Naive thymus-derived CD4-positive, alpha-beta T cell (primary cell): Measurements from ENCODE around the gene TMEM229B. TPM values are rescaled to one million over a fixed set of nuclear protein-coding genes. Genes with fewer than 3 reads are reported as not detected.

Experiments
- ATAC-seq: fragments of 150-1000 bp; cut with Tn5 transposase; 2 replicates; pipeline ENCODE4 v1.10.0; 2021; ENCODE audit warnings: mild to moderate bottlenecking, moderate library complexity
- CTCF ChIA-PET: fragments of 350-600 bp; sonication (Branson Sonifier 250); formaldehyde crosslinking; loops from one replicate; lab custom pipeline; 2021; ENCODE audit warnings: antibody characterized with exemption; lab: Charles Lee
- POLR2A ChIA-PET: fragments of 350-600 bp; sonication (Branson Sonifier 250); formaldehyde crosslinking; loops from one replicate; lab custom pipeline; 2021; ENCODE audit warnings: antibody characterized with exemption, inconsistent platforms; lab: Charles Lee
- DNase-seq, 9 donors: peaks; one replicate each; pipeline versions ENCODE4 v3.0.0 to v3.0.0-alpha.2; 2020 to 2022; ENCODE audit warnings: mixed read lengths in 1 of 9
- H3K27ac ChIP-seq: one replicate; pipeline ENCODE4 v1.7.0; 2013; ENCODE audit warnings: mild to moderate bottlenecking, low read depth, low read length, moderate library complexity
- H3K27me3 ChIP-seq, 2 donors: one replicate each; pipeline ENCODE4 v1.7.0; 2013; ENCODE audit warnings: low read length in 2 of 2, mild to moderate bottlenecking in 2 of 2, moderate library complexity in 2 of 2; ENCODE audit not compliant: control insufficient read depth in 2 of 2, insufficient read depth in 2 of 2
- H3K36me3 ChIP-seq, 3 experiments: 1 replicate in 2 of 3; 2 replicates in 1 of 3; pipeline ENCODE4 v1.7.0; 2013; ENCODE audit warnings: low read length in 3 of 3, mild to moderate bottlenecking in 3 of 3, moderate library complexity in 1 of 3; ENCODE audit not compliant: insufficient read depth in 3 of 3, control insufficient read depth in 2 of 3
- H3K4me1 ChIP-seq, 2 donors: one replicate each; pipeline ENCODE4 v1.7.0; 2013; ENCODE audit warnings: low read length in 2 of 2, mild to moderate bottlenecking in 2 of 2, moderate library complexity in 1 of 2; ENCODE audit not compliant: control insufficient read depth in 2 of 2, insufficient read depth in 2 of 2
- H3K4me3 ChIP-seq: 2 replicates; pipeline ENCODE4 v1.7.0; 2013; ENCODE audit warnings: mild to moderate bottlenecking, low read length
- H3K9me3 ChIP-seq, 3 experiments: 1 replicate in 2 of 3; 2 replicates in 1 of 3; pipeline ENCODE4 v1.7.0; 2013; ENCODE audit warnings: low read length in 3 of 3; ENCODE audit not compliant: control insufficient read depth in 2 of 3
- H3K27ac Mint-ChIP-seq, 9 donors: one replicate each; pipeline ENCODE4 v1.8.0; 2020 to 2022; ENCODE audit warnings: mixed read lengths in 9 of 9, mild to moderate bottlenecking in 8 of 9, moderate library complexity in 5 of 9, inconsistent platforms in 2 of 9
- H3K27me3 Mint-ChIP-seq, 5 donors: one replicate each; pipeline ENCODE4 v1.8.0; 2021 to 2022; ENCODE audit warnings: mixed read lengths in 5 of 5, mild to moderate bottlenecking in 1 of 5
- H3K36me3 Mint-ChIP-seq, 5 donors: one replicate each; pipeline ENCODE4 v1.8.0; 2020 to 2022; ENCODE audit warnings: mixed read lengths in 5 of 5, mild to moderate bottlenecking in 3 of 5, inconsistent platforms in 1 of 5
- H3K4me1 Mint-ChIP-seq, 7 donors: one replicate each; pipeline ENCODE4 v1.8.0; 2020 to 2022; ENCODE audit warnings: mixed read lengths in 7 of 7, mild to moderate bottlenecking in 3 of 7, inconsistent platforms in 1 of 7
- H3K4me3 Mint-ChIP-seq, 10 donors: one replicate each; pipeline ENCODE4 v1.8.0; 2020 to 2022; ENCODE audit warnings: mild to moderate bottlenecking in 10 of 10, mixed read lengths in 10 of 10, moderate library complexity in 6 of 10, inconsistent platforms in 2 of 10
- H3K9me3 Mint-ChIP-seq, 11 donors: one replicate each; pipeline ENCODE4 v1.8.0; 2020 to 2022; ENCODE audit warnings: mixed read lengths in 11 of 11, mild to moderate bottlenecking in 4 of 11, inconsistent platforms in 1 of 11, moderate library complexity in 1 of 11
- intact Hi-C, 2 donors: fragments of 100-400 bp; cut with micrococcal nuclease; formaldehyde crosslinking; loops; one replicate each; pipeline ENCODE4 v1.15.1; 2023
- polyA plus RNA-seq, 2 donors: library from polyadenylated mRNA; unstranded; fragments of 300-500 nt; fragmentation: Illumina TruSeq; gene quantifications; one replicate each; pipeline ENCODE4 v1.2.3, GENCODE V29; 2021
- total RNA-seq, 6 experiments: library from RNA in 5 of 6; stranded (reverse) in 5 of 6; gene quantifications; 1 replicate in 5 of 6; 2 replicates in 1 of 6; pipeline ENCODE4 v1.2.3 and lab custom pipeline; 2021 to 2026

The TMEM229B gene
- total and polyA plus RNA-seq, 7 experiments from 2014 or later = 19.1 to 32.2 (median 30.6) TPM

DNA sequence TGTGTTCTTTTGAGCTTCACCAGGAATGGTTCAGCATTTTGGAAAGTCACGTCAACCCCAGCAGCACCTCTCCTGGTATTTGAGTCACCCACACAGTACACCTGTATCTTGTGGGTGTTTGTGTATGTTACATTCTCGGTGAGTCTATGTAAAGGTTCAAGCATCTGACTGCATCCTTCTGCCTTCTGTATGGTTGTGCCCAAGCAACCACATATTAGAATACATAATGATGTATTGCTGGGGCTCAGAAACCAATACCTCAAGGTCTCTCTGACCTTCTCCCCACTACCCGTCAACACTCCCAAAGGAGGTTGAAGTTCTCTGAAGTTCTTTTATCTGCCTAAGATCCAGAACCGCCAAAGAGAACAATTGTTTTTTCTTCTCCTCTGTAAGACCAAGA, 9.2 kb upstream of the TMEM229B start:
- H3K27ac Mint-ChIP-seq = peak overlapping the region in 4 of 9 donors; percentile 28 to 67 (median 38)
- Histone ChIP-seq H3K36me3 (no peaks in the 10 kb centered on the region), H3K4me1 (peaks cover 0 to 10% of the 10 kb centered on the region in 2 donors), H3K4me3 (no peak overlapping the region), H3K27ac (no peak overlapping the region), H3K9me3 (peaks cover 0 to 15% (median 13%) of the 10 kb centered on the region in 3 experiments), H3K27me3 (no peaks in the 10 kb centered on the region)
- DNase-seq (no peak), ATAC-seq (no peak)
- intact Hi-C loops = no loop called here
- CTCF ChIA-PET = no interaction called here
- H3K4me3 Mint-ChIP-seq = peak overlapping the region in 1 of 10 donors; percentile 25
- peaks cover 5 to 12% (median 9%) of the 10 kb centered on the region in 7 donors for H3K4me1 Mint-ChIP-seq
- peaks cover 3 to 16% (median 14%) of the 10 kb centered on the region in 5 donors for H3K36me3 Mint-ChIP-seq
- POLR2A ChIA-PET = no interaction called here
- peaks cover 0 to 19% (median 7%) of the 10 kb centered on the region in 11 donors for H3K9me3 Mint-ChIP-seq
- peaks cover 0 to 17% (median 0%) of the 10 kb centered on the region in 5 donors for H3K27me3 Mint-ChIP-seq

DNA sequence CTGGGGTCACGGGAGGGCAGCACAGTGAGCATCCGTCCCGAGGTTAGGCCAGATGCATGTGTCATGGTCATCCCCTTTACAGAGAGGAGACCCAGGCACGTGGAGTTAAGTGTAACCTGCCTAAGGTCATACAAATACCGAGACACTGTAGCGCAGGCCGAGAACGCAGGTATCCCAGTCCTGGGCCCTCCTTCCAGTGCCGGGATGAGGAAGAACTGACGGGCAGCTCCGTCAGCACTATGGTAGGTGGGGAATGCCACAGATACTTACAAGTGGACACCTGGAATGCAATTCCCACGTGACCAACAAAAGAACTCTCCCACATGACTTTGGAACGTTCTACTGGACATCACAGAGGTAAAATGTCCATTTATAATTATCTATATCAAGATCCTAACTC, 8.7 kb upstream of the TMEM229B start:
- ATAC-seq = no peak
- Histone ChIP-seq H3K27me3 (no peaks in the 10 kb centered on the region), H3K27ac (no peak overlapping the region), H3K4me3 (no peak overlapping the region), H3K36me3 (no peaks in the 10 kb centered on the region), H3K9me3 (peaks cover 0 to 15% (median 13%) of the 10 kb centered on the region in 3 experiments), H3K4me1 (peaks cover 0 to 10% of the 10 kb centered on the region in 2 donors)
- Mint-ChIP-seq H3K27ac (peak overlapping the region in 2 of 9 donors; percentile 12 to 44), H3K9me3 (peaks cover 0 to 22% (median 9%) of the 10 kb centered on the region in 11 donors), H3K36me3 (peaks cover 6 to 18% (median 14%) of the 10 kb centered on the region in 5 donors), H3K27me3 (peaks cover 0 to 17% (median 0%) of the 10 kb centered on the region in 5 donors), H3K4me1 (peaks cover 5 to 14% (median 11%) of the 10 kb centered on the region in 7 donors), H3K4me3 (peak overlapping the region in 1 of 10 donors; percentile 25)
- no peak for DNase-seq
- POLR2A ChIA-PET = no interaction called here
- intact Hi-C loops = no loop called here
- CTCF ChIA-PET = no interaction called here

DNA sequence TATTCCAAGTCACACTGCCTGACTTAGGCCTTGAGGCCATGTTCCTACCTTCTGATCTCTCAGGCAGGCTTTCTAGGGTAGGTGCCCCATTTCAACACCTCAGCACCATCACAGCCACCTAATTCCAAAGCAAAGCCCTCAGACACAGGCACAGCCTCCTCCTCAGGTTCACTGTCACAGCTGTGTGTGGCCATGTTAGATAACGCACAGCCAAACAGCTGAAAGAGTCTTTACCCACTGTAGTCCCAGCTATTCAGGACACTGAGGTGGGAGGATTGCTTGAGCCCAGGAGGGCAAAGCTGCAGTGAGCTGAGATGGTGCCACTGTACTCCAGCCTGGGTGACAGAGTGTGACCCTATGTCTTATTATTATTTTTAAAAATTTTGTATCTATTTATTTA, 7.3 kb upstream of the TMEM229B start:
- intact Hi-C loops = no loop called here
- DNase-seq (no peak), ATAC-seq (no peak)
- no peak overlapping the region for H3K4me3 Mint-ChIP-seq
- peaks cover 6 to 21% (median 13%) of the 10 kb centered on the region in 7 donors for H3K4me1 Mint-ChIP-seq
- H3K4me1 ChIP-seq = peaks cover 0 to 10% of the 10 kb centered on the region in 2 donors
- no peaks in the 10 kb centered on the region for H3K36me3 ChIP-seq
- no peaks in the 10 kb centered on the region for H3K27me3 ChIP-seq
- peaks cover 0 to 15% (median 13%) of the 10 kb centered on the region in 3 experiments for H3K9me3 ChIP-seq
- no peak overlapping the region for H3K27ac ChIP-seq
- CTCF ChIA-PET = no interaction called here
- H3K27ac Mint-ChIP-seq = no peak overlapping the region
- H3K4me3 ChIP-seq = no peak overlapping the region
- H3K36me3 Mint-ChIP-seq = peaks cover 6 to 18% (median 14%) of the 10 kb centered on the region in 5 donors
- POLR2A ChIA-PET = no interaction called here
- peaks cover 0 to 22% (median 0%) of the 10 kb centered on the region in 5 donors for H3K27me3 Mint-ChIP-seq
- H3K9me3 Mint-ChIP-seq = peaks cover 0 to 22% (median 10%) of the 10 kb centered on the region in 11 donors

- H3K36me3 Mint-ChIP-seq = peaks cover 9 to 18% (median 15%) of the 10 kb centered on the region in 5 donors
- H3K4me1 ChIP-seq = peaks cover 7 to 17% of the 10 kb centered on the region in 2 donors
Measured at GRCh38 chr14:67493092-67493717, 4.7 kb upstream of the TMEM229B start.

DNA sequence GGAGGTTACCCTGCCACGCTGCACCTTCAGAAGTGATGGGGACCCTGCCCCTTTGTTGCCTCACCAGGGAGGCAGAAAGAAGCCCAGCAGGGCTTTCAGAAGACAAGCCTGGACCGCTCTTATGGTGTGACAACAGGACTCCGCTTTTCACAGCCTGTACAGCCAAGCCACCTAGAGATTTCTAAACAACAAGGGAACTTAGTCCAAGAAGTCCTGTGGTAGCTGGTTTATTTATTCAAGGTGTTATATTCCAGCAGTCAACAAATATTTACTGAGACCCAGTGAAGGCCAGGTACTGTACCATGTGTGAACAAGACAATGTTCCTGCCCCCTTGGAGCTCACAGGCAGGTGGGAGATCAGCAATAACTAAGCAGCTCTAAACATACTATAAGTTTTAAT, 4.0 kb upstream of the TMEM229B start:
- H3K36me3 ChIP-seq = no peaks in the 10 kb centered on the region
- no peak overlapping the region for H3K4me3 ChIP-seq
- H3K27ac Mint-ChIP-seq = peak overlapping the region in 3 of 9 donors; percentile 21 to 73 (median 49)
- CTCF ChIA-PET = interaction anchor here (1.6 kb wide), 1 partner anchor 8 kb away, joined by 6 read pairs; no protein-coding TSS in a partner anchor
- H3K36me3 Mint-ChIP-seq = peaks cover 9 to 19% (median 11%) of the 10 kb centered on the region in 5 donors
- peaks cover 0 to 15% (median 13%) of the 10 kb centered on the region in 3 experiments for H3K9me3 ChIP-seq
- POLR2A ChIA-PET = interaction anchor here (1.4 kb wide), 1 partner anchor 22 kb away, joined by 3 read pairs; no protein-coding TSS in a partner anchor
- no peaks in the 10 kb centered on the region for H3K27me3 ChIP-seq
- peaks cover 0 to 9% (median 0%) of the 10 kb centered on the region in 5 donors for H3K27me3 Mint-ChIP-seq
- peaks cover 13 to 19% of the 10 kb centered on the region in 2 donors for H3K4me1 ChIP-seq
- H3K4me3 Mint-ChIP-seq = no peak overlapping the region
- intact Hi-C loops = no loop called here
- no peak for DNase-seq
- peaks cover 26 to 39% (median 31%) of the 10 kb centered on the region in 7 donors for H3K4me1 Mint-ChIP-seq
- no peak overlapping the region for H3K27ac ChIP-seq
- no peak for ATAC-seq
- peaks cover 0 to 22% (median 10%) of the 10 kb centered on the region in 11 donors for H3K9me3 Mint-ChIP-seq

More at GRCh38 chr14:67493092-67493717, 4.7 kb upstream of the TMEM229B start:
- ATAC-seq (no peak), DNase-seq (no peak)
- POLR2A ChIA-PET = interaction anchor here (0.6 to 1.4 kb wide), 2 partner anchors 21 to 46 kb away, joined by 3 read pairs; no protein-coding TSS in a partner anchor
- Histone ChIP-seq H3K4me3 (no peak overlapping the region), H3K36me3 (no peaks in the 10 kb centered on the region), H3K27me3 (no peaks in the 10 kb centered on the region), H3K9me3 (peaks cover 0 to 15% (median 13%) of the 10 kb centered on the region in 3 experiments), H3K27ac (no peak overlapping the region)
- intact Hi-C loops = no loop called here
- Mint-ChIP-seq H3K4me1 (peaks cover 28 to 38% (median 32%) of the 10 kb centered on the region in 7 donors), H3K27ac (peak overlapping the region in 2 of 9 donors; percentile 21 to 49), H3K9me3 (peaks cover 0 to 22% (median 10%) of the 10 kb centered on the region in 11 donors), H3K27me3 (peaks cover 0 to 15% (median 0%) of the 10 kb centered on the region in 5 donors), H3K4me3 (no peak overlapping the region)
- CTCF ChIA-PET = interaction anchor here (0.5 kb wide), 1 partner anchor 78 kb away, joined by 3 read pairs; no protein-coding TSS in a partner anchor

DNA sequence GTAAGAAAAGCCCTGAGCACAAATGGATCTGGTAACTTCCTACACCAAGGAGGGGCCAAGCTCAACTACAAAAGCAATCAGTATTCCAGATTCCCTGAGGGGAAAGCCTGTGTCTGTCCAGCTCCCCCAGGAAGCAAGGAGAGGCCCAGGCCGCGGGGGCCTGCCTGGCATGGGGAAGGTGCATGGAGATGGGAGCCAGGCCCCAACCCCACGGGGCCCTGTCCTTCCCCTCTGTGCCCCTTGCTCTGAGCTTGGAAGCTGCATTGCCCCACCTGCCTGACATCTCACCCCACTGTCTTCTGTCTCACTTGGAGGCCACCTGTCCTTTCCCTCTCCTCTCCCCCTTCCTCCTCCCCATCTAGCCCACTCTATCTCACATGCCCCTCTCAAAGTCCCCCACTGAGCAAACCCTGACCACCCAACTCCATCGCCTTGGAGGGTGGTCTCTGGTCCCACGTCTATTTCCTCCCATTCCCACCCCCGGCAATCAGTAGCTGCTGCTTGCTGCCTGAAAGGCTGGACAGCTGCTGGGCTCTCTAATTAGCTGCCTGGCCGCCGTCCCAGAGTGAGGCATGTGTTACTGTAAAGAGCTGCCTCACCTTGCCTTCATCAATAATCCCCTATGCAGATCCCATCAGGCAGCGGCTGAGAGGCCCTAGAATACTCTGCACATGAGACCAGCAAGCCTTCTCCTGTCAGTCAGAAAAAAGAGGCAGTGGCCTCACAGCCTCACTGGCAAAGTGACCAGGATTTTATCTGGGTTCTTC, 3.4 kb upstream of the TMEM229B start:
- CTCF ChIA-PET = interaction anchor here (1.6 kb wide), 1 partner anchor 8 kb away, joined by 6 read pairs; no protein-coding TSS in a partner anchor
- peak overlapping the region in 5 of 9 donors; percentile 43 to 84 (median 68) for H3K27ac Mint-ChIP-seq
- POLR2A ChIA-PET = interaction anchor here (1.4 kb wide), 1 partner anchor 22 kb away, joined by 3 read pairs; no protein-coding TSS in a partner anchor

More for the DNA sequence above, 3.4 kb upstream of the TMEM229B start:
- H3K36me3 Mint-ChIP-seq = peaks cover 9 to 23% (median 14%) of the 10 kb centered on the region in 5 donors
- peaks cover 0 to 15% (median 13%) of the 10 kb centered on the region in 3 experiments for H3K9me3 ChIP-seq
- no peaks in the 10 kb centered on the region for H3K36me3 ChIP-seq
- H3K9me3 Mint-ChIP-seq = peaks cover 0 to 22% (median 10%) of the 10 kb centered on the region in 11 donors
- H3K27ac ChIP-seq = no peak overlapping the region
- H3K27me3 Mint-ChIP-seq = peaks cover 0 to 6% (median 0%) of the 10 kb centered on the region in 5 donors
- H3K4me3 ChIP-seq = no peak overlapping the region
- H3K4me1 ChIP-seq = peaks cover 18 to 19% of the 10 kb centered on the region in 2 donors
- peaks cover 28 to 41% (median 37%) of the 10 kb centered on the region in 7 donors for H3K4me1 Mint-ChIP-seq
- no peaks in the 10 kb centered on the region for H3K27me3 ChIP-seq
- intact Hi-C loops = no loop called here
- no peak overlapping the region for H3K4me3 Mint-ChIP-seq
- DNase-seq = no peak
- ATAC-seq = no peak
